Neutrophil (primary cell): ENCODE data around the gene ARAP1.

ENCODE experiments used
- H3K27ac ChIP-seq: fragments of 200-600 bp; sonication (generic); 2 replicates; pipeline ENCODE4 v1.5.1; 2016; ENCODE audit warnings: mild to moderate bottlenecking, moderate library complexity
- H3K27me3 ChIP-seq: fragments of 200-600 bp; sonication (generic); 2 replicates; pipeline ENCODE4 v1.6.0; 2016; ENCODE audit warnings: mild to moderate bottlenecking
- H3K36me3 ChIP-seq: fragments of 200-600 bp; sonication (generic); 2 replicates; pipeline ENCODE4 v1.5.1; 2017
- H3K4me1 ChIP-seq, 2 experiments: fragments of 200-600 bp in 1 of 2; sonication (generic) in 1 of 2; 1 replicate in 1 of 2; 2 replicates in 1 of 2; pipeline versions ENCODE4 v1.5.1 to v1.6.1; 2013 to 2016; ENCODE audit warnings: low read depth in 1 of 2, low read length in 1 of 2, mild to moderate bottlenecking in 1 of 2, moderate library complexity in 1 of 2; ENCODE audit not compliant: control insufficient read depth in 1 of 2, insufficient read depth in 1 of 2
- H3K4me3 ChIP-seq, 2 experiments: fragments of 200-600 bp in 1 of 2; sonication (generic) in 1 of 2; 1 replicate in 1 of 2; 2 replicates in 1 of 2; pipeline ENCODE4 v1.5.1; 2013 to 2016; ENCODE audit warnings: low read depth in 1 of 2, low read length in 1 of 2, mild to moderate bottlenecking in 1 of 2, moderate library complexity in 1 of 2
- H3K9me3 ChIP-seq: fragments of 200-600 bp; sonication (generic); 2 replicates; pipeline ENCODE4 v1.5.1; 2016
- TF ChIP-seq, protein P1 (sequence below): fragments of 200-600 bp; sonication (generic); IDR thresholded peaks from 2 replicates; pipeline ENCODE4 v1.5.1; 2016; ENCODE audit warnings: antibody characterized with exemption

The ARAP1 gene

DNA sequence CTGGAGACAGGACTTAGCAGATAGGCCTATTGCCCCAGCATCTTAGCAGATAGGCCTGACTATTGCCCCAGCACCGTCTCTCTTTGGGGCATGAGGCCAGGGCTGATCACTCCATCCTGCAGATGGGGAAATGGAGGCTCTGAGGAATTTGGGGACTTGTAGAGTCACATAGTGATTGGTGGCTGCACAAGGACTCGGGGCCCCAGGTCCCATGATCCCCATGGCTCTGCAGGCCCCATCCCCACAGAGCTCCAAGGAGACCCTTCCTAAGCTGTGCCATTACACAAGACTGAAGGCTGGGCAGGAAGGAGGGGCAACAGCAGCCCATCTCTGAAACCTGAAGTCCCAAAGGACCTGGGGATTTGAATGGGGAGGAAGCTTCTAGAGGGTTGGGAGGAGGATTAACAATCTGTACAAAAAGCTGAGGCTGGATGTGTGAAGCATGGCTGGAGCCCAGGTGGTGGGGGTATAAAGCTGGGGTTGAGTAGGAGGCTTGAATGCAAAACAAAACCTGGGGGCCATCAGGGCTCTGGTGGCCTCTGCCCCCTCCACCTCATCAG lies 1.6 kb downstream of the ARAP1 start:
- H3K4me3 ChIP-seq = peak overlapping the region; percentile 84 to 99
- peaks cover 27% of the 10 kb centered on the region for H3K36me3 ChIP-seq
- no peaks in the 10 kb centered on the region for H3K27me3 ChIP-seq
- TF ChIP-seq, protein P1, sequence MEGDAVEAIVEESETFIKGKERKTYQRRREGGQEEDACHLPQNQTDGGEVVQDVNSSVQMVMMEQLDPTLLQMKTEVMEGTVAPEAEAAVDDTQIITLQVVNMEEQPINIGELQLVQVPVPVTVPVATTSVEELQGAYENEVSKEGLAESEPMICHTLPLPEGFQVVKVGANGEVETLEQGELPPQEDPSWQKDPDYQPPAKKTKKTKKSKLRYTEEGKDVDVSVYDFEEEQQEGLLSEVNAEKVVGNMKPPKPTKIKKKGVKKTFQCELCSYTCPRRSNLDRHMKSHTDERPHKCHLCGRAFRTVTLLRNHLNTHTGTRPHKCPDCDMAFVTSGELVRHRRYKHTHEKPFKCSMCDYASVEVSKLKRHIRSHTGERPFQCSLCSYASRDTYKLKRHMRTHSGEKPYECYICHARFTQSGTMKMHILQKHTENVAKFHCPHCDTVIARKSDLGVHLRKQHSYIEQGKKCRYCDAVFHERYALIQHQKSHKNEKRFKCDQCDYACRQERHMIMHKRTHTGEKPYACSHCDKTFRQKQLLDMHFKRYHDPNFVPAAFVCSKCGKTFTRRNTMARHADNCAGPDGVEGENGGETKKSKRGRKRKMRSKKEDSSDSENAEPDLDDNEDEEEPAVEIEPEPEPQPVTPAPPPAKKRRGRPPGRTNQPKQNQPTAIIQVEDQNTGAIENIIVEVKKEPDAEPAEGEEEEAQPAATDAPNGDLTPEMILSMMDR = no peak
- peak overlapping the region; percentile 90 for H3K27ac ChIP-seq
- no peaks in the 10 kb centered on the region for H3K9me3 ChIP-seq
- H3K4me1 ChIP-seq = peaks cover 49 to 55% of the 10 kb centered on the region in 2 experiments

DNA sequence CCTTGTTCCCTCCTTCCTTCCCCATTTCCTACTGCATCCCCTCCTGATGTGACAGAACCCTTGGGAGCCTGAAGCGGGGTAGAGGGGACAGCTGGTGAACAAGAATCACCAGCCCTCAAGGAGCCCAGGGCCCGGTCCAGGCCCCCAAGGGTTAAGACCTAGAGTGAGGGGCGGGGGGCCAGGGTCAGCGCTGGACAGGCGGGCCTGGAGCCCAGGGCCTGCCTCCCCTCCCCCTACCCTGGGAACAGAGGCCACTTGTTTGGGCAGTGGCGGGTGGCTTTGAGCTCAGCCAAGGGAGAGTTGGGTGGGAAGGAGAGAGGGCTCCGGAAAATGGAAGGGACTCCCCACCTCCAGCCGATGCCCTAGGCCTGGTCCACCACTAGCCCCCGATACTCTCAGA lies 2.1 kb downstream of the ARAP1 start:
- H3K36me3 ChIP-seq = peaks cover 31% of the 10 kb centered on the region
- H3K9me3 ChIP-seq = no peaks in the 10 kb centered on the region
- TF ChIP-seq, protein P1 = no peak
- H3K4me3 ChIP-seq = peak overlapping the region; percentile 84 to 99
- peak overlapping the region; percentile 90 for H3K27ac ChIP-seq
- H3K4me1 ChIP-seq = peaks cover 49 to 55% of the 10 kb centered on the region in 2 experiments
- no peaks in the 10 kb centered on the region for H3K27me3 ChIP-seq

DNA sequence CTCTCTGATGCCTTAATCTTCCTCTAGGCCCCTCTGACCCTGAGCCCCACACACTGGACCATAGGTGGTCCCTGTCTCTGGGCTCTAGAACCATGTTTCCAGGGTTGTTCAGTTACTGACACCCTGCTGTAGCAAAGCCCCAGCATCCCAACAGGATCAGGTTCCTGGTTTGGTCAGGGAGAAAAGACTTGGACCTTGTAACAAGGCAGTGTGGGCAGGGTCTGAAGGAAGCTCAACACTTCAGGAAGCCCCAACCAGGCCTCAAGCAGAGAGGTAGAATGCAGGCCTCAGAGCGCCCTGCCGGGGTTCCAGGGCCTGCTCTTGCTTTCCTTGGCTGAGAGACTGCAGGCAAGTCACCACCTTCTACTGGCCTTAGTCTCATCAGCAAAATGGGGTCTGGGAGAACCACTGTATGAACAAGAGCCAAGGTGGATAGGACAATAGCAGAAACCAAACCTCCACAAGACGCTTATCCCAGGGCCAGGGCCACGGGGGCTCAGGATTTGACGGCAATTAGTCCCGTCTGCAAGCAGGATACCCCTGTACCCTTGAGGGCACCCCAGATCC lies 4.8 kb downstream of the ARAP1 start:
- TF ChIP-seq, protein P1 = no peak
- H3K27ac ChIP-seq = peak overlapping the region; percentile 33
- H3K9me3 ChIP-seq = no peaks in the 10 kb centered on the region
- H3K36me3 ChIP-seq = peaks cover 31% of the 10 kb centered on the region
- no peak overlapping the region for H3K4me3 ChIP-seq
- H3K4me1 ChIP-seq = peaks cover 58 to 64% of the 10 kb centered on the region in 2 experiments
- H3K27me3 ChIP-seq = no peaks in the 10 kb centered on the region

DNA sequence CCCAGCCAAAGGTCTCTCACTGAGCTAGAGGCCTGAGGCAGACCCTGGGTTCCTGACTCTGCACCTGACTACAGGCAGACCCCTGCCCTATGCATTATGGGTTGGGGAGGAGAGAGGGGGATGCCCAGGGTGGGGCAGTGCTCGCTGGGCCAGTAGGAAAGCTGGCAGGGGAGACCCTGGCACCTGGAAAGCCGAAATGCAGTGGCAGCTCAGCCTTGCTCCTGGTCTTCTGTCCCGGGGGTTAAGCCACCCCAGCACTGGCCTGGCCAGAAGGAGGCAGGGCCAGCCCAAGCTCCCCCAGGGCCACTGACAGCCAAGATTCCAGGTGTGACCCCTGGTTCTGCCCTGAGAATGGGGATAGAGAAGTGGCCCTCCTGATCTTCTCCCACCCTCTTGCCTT lies 5.4 kb downstream of the ARAP1 start:
- Histone ChIP-seq H3K27me3 (no peaks in the 10 kb centered on the region), H3K36me3 (peaks cover 31% of the 10 kb centered on the region), H3K27ac (peak overlapping the region; percentile 33), H3K4me3 (no peak overlapping the region), H3K4me1 (peaks cover 63 to 67% of the 10 kb centered on the region in 2 experiments), H3K9me3 (no peaks in the 10 kb centered on the region)
- TF ChIP-seq, protein P1 = no peak

DNA sequence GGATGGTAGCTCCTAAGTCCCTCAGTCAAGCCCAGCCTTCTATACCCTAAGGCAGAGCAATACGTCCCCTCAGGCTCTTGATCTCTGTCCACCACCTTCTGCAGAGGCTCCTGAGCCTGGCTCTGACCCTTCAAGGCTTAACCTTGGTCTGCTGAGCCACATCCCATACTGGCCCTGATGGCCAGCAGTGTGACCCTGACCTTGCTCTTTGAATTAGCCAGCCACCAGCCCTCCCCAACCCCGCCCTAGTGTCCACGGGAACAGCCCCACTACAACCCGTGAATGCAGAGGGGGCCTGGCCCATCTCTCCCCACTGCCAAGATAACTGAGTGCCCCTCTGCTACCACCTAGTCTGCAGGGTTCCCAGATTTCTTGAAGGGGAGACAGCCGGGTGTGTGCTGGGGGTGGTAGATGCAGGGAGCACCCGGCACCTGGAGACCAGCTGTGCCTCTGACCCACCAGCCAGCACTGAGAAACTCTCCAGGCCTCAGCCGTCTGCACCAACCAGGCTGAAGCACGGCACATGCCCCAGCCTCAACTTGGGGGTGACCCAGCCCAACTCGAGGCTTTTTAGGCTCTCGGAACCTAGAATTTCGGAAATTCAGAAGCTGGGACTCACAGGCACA lies 6.2 kb downstream of the ARAP1 start:
- Histone ChIP-seq H3K27ac (no peak overlapping the region), H3K27me3 (no peaks in the 10 kb centered on the region), H3K9me3 (no peaks in the 10 kb centered on the region), H3K4me3 (no peak overlapping the region), H3K36me3 (peaks cover 31% of the 10 kb centered on the region), H3K4me1 (peaks cover 63 to 71% of the 10 kb centered on the region in 2 experiments)
- TF ChIP-seq, protein P1 = no peak
